K562 (cell line): ENCODE data around the gene MYO15A. TPM values are rescaled to one million over a fixed set of nuclear protein-coding genes. Genes with fewer than 3 reads are reported as not detected.
A peak's percentile ranks its signal among the peaks of the same experiment; 100 is the strongest.

Experiments used
- ATAC-seq: fragments of 200-7000 bp; cut with Tn5 transposase; 3 replicates; pipeline ENCODE4 v1.9.1; 2020; ENCODE audit warnings: moderate library complexity
- BruUV-seq: library from RNA; stranded (reverse); fragments of 400-500 nt; replicated peaks from 2 replicates; lab custom pipeline; 2021; lab: Mats Ljungman, UMichigan
- CTCF ChIA-PET: fragments of 300-600 bp; formaldehyde crosslinking; extraction: SDS; loops from one replicate; lab custom pipeline; 2021; ENCODE audit warnings: low intra/inter-chr PET ratio; lab: Yijun Ruan, JAX
- POLR2A ChIA-PET: fragments of 300-600, 350-650 bp; sonication (Branson Sonifier 250); formaldehyde crosslinking; extraction: SDS; loops from one replicate; lab custom pipeline; 2021; ENCODE audit warnings: antibody characterized with exemption, inconsistent platforms; lab: Yijun Ruan, JAX
- DNase-seq, 4 experiments: peaks; one replicate each; pipeline versions ENCODE4 v3.0.0 to v3.0.0-alpha.2; 2011 to 2018; ENCODE audit warnings: low spot score in 3 of 4, mixed read lengths in 3 of 4; ENCODE audit errors: extremely low read depth in 1 of 4
- FAIRE-seq: peaks from 2 replicates; lab custom pipeline; 2011; peaks lifted over from hg19 to GRCh38; lab: Jason Lieb, UNC
- H2AFZ ChIP-seq: 2 replicates; pipeline ENCODE4 v1.6.0; 2011; ENCODE audit warnings: low read depth, low read length, control low read depth, inconsistent platforms
- H3K27ac ChIP-seq: fragments of 200-600 bp; 3 replicates; pipeline ENCODE4 v1.8.0; 2011; ENCODE audit warnings: low read depth, mild to moderate bottlenecking, control low read depth, inconsistent platforms, low read length, moderate library complexity, mixed read lengths; ENCODE audit errors: extremely low read depth
- H3K27me3 ChIP-seq, 2 experiments: fragments of 300-600 bp in 1 of 2; 2 replicates in 1 of 2; 3 replicates in 1 of 2; pipeline versions ENCODE4 v1.6.0 to v1.8.0; 2011; ENCODE audit warnings: inconsistent platforms in 2 of 2, low read length in 2 of 2, mild to moderate bottlenecking in 1 of 2, mixed read lengths in 1 of 2, moderate library complexity in 1 of 2; ENCODE audit not compliant: control insufficient read depth in 2 of 2, insufficient read depth in 2 of 2
- H3K36me3 ChIP-seq: fragments of 300-600 bp; 3 replicates; pipeline ENCODE4 v1.8.0; 2011; ENCODE audit warnings: mild to moderate bottlenecking, low read length, inconsistent platforms; ENCODE audit not compliant: control insufficient read depth, insufficient read depth
- H3K4me1 ChIP-seq, 2 experiments: fragments of 200-600 bp in 1 of 2; replicated peaks in 1 of 2; 2 replicates in 1 of 2; 3 replicates in 1 of 2; pipeline versions ENCODE4 v1.5.1 to v1.8.0; 2011; ENCODE audit warnings: inconsistent platforms in 2 of 2, low read length in 2 of 2, mild to moderate bottlenecking in 1 of 2, mixed read lengths in 1 of 2, moderate library complexity in 1 of 2; ENCODE audit not compliant: control insufficient read depth in 2 of 2, insufficient read depth in 2 of 2
- H3K4me2 ChIP-seq: 2 replicates; pipeline ENCODE4 v1.6.1; 2011; ENCODE audit warnings: low read length, control low read depth, inconsistent platforms, mixed read lengths; ENCODE audit not compliant: insufficient read depth
- H3K4me3 ChIP-seq: fragments of 200-600 bp; sonication (generic), shearing (Covaris generic); 2 replicates; pipeline ENCODE4 v1.5.1; 2016; ENCODE audit warnings: control low read depth, inconsistent platforms
- H3K79me2 ChIP-seq: fragments of 200-600 bp; 3 replicates; pipeline ENCODE4 v1.8.0; 2011; ENCODE audit warnings: low read length, inconsistent platforms; ENCODE audit not compliant: control insufficient read depth, insufficient read depth
- H3K9ac ChIP-seq, 2 experiments: 2 replicates each; pipeline versions ENCODE4 v1.6.0 to v1.6.1; 2011; ENCODE audit warnings: low read depth in 2 of 2, low read length in 2 of 2, control low read depth in 1 of 2, inconsistent platforms in 1 of 2, mild to moderate bottlenecking in 1 of 2, mixed read lengths in 1 of 2; ENCODE audit not compliant: insufficient read depth in 1 of 2
- H3K9me1 ChIP-seq: one replicate; pipeline ENCODE4 v1.6.0; 2011; ENCODE audit warnings: inconsistent platforms, mild to moderate bottlenecking, low read length, moderate library complexity; ENCODE audit not compliant: control insufficient read depth, insufficient read depth
- H3K9me3 ChIP-seq: replicated peaks from 2 replicates; pipeline ENCODE4 v1.5.1; 2011; ENCODE audit warnings: low read depth, low read length, inconsistent platforms; ENCODE audit not compliant: control insufficient read depth, insufficient read depth
- H4K20me1 ChIP-seq: replicated peaks from 2 replicates; pipeline ENCODE4 v1.6.1; 2011; ENCODE audit warnings: low read length, inconsistent platforms, mixed read lengths; ENCODE audit not compliant: control insufficient read depth, insufficient read depth
- CREB5 ChIP-seq: fragments of 250-450 bp; sonication (Bioruptor Pico); IDR thresholded peaks from 2 replicates; pipeline ENCODE4 v1.5.0; 2020; ENCODE audit warnings: mild to moderate bottlenecking
- DLX4 ChIP-seq: fragments of 250-450 bp; sonication (Bioruptor Pico); IDR thresholded peaks from 2 replicates; pipeline ENCODE4 v1.6.1; 2021; ENCODE audit warnings: mild to moderate bottlenecking
- EP400 ChIP-seq: fragments of 450-650 bp; IDR thresholded peaks from 2 replicates; pipeline ENCODE4 v1.6.1; 2017; ENCODE audit warnings: antibody characterized with exemption, mild to moderate bottlenecking, moderate library complexity
- ESRRA ChIP-seq: fragments of 450-650 bp; IDR thresholded peaks from 2 replicates; pipeline ENCODE4 v1.6.1; 2014; ENCODE audit warnings: low read depth, mild to moderate bottlenecking, moderate library complexity, borderline replicate concordance
- ETV5 ChIP-seq: sonication (generic); formaldehyde crosslinking; IDR thresholded peaks from 2 replicates; pipeline ENCODE4 v1.4.0; 2020; ENCODE audit warnings: low read depth, mild to moderate bottlenecking, missing genetic modification reagents
- FOXK1 ChIP-seq: sonication (generic); formaldehyde crosslinking; IDR thresholded peaks from 2 replicates; pipeline ENCODE4 v1.8.0; 2022; ENCODE audit warnings: missing genetic modification reagents, mild to moderate bottlenecking, borderline replicate concordance
- NBN ChIP-seq: fragments of 450-650 bp; IDR thresholded peaks from 2 replicates; pipeline ENCODE4 v1.6.1; 2016; ENCODE audit warnings: low read depth, mild to moderate bottlenecking
- NR1H2 ChIP-seq: sonication (generic); formaldehyde crosslinking; IDR thresholded peaks from 2 replicates; pipeline ENCODE4 v1.4.0; 2020; ENCODE audit warnings: mild to moderate bottlenecking, missing genetic modification reagents
- PRDM10 ChIP-seq: fragments of 450-650 bp; IDR thresholded peaks from 2 replicates; pipeline ENCODE4 v1.6.1; 2018; ENCODE audit not compliant: partially characterized antibody
- SNIP1 ChIP-seq: fragments of 450-650 bp; IDR thresholded peaks from 2 replicates; pipeline ENCODE4 v1.7.1; 2017; ENCODE audit warnings: low read depth, mild to moderate bottlenecking
- ZNF512 ChIP-seq: IDR thresholded peaks from 2 replicates; pipeline ENCODE4 v1.6.1; 2016; ENCODE audit warnings: missing genetic modification characterization, missing compliant biosample characterization
- WGBS: fragments of 100-300 bp; shearing (Covaris generic); methylation state at CpG from one replicate; pipeline ENCODE4 v1.1.6; 2016; ENCODE audit warnings: low coverage, mixed read lengths; ENCODE audit not compliant: insufficient coverage; ENCODE audit errors: missing lambda C conversion rate; 5-methylcytosine and 5-hydroxymethylcytosine counted together
- in situ Hi-C: fragments of 300-500 bp; cut with MboI; formaldehyde crosslinking; loops from 4 replicates; pipeline ENCODE4 v1.15.0; 2018; ENCODE audit warnings: inconsistent platforms, mixed read lengths
- intact Hi-C: fragments of 100-400 bp; cut with micrococcal nuclease; formaldehyde crosslinking; loops from 2 replicates; pipeline ENCODE4 v1.14.2; 2022
- polyA plus RNA-seq, 8 experiments: library from polyadenylated mRNA; depleted of rRNA in 4 of 8; stranded (reverse) in 5 of 8; unstranded in 3 of 8; fragments of >200 nt; fragmentation: Nextera tagmentation in 2 of 8; fragmentation: Illumina TruSeq in 1 of 8; extraction: Ambion mirVana in 2 of 8; extraction: Trizol in 1 of 8; gene quantifications; 2 replicates each; pipeline versions ENCODE4 v1.2.1 to v1.2.3, GENCODE V29; 2011 to 2014; ENCODE audit warnings: inconsistent platforms in 1 of 8, missing spikeins in 1 of 8
- total RNA-seq, 7 experiments: library from RNA; depleted of rRNA in 6 of 7; stranded (reverse); fragments of >200 nt in 6 of 7; fragmentation: Illumina TruSeq in 2 of 7; extraction: Trizol in 2 of 7; gene quantifications; 2 replicates each; pipeline versions ENCODE4 v1.2.1 to v1.2.3, GENCODE V29; 2011 to 2021; ENCODE audit warnings: low replicate concordance in 1 of 7

MYO15A gene
- total and polyA plus RNA-seq, 9 of the 15 experiments (the other 6 are each of a cell fraction or from before 2014, with no cell fraction given), result 0.05 to 0.88 (median 0.14) TPM; not detected in 1

- TF ChIP-seq PRDM10 (no peak), ETV5 (CRISPR knock-in tag) (no peak), EP400 (no peak), FOXK1 (CRISPR knock-in tag) (no peak)
- TF ChIP-seq, all 486 proteins: peak for 0
Measured at GRCh38 chr17:18115517-18115916, 7.0 kb downstream of the MYO15A start (continued).

GRCh38 chr17:18116078-18116477 lies 7.5 kb downstream of the MYO15A start:
- WGBS, result 20% methylated on average over 1 of the region's 5 CpGs
- no TSS peak for BruUV-seq
- no peak overlapping the region for H3K4me3 ChIP-seq
- TF ChIP-seq SNIP1, result no peak
- TF ChIP-seq DLX4, result no peak
- TF ChIP-seq CREB5 (CRISPR knock-in tag), result no peak
- no peak for TF ChIP-seq NR1H2 (CRISPR knock-in tag)
- no peak for TF ChIP-seq ESRRA
- TF ChIP-seq NBN, result no peak
- no peak for TF ChIP-seq ZNF512 (tag)

More at GRCh38 chr17:18116078-18116477, 7.5 kb downstream of the MYO15A start:
- Histone ChIP-seq H3K79me2 (no peaks in the 10 kb centered on the region), H3K9me1 (no peaks in the 10 kb centered on the region), H3K9ac (0 out of 4 replicates have a peak overlapping the region, but pooled peaks of 1 of the 2 experiments have one; percentile 35), H4K20me1 (no peaks in the 10 kb centered on the region), H3K27ac (no peak overlapping the region), H3K9me3 (no peaks in the 10 kb centered on the region), H3K4me2 (no peak overlapping the region), H2AFZ (no peak overlapping the region), H3K36me3 (no peaks in the 10 kb centered on the region), H3K27me3 (no peaks in the 10 kb centered on the region), H3K4me1 (peaks cover 0 to 3% of the 10 kb centered on the region in 2 experiments; a peak in 1 of 5 replicates)
- in situ Hi-C loops, result no loop called here
- CTCF ChIA-PET, result no interaction called here
- FAIRE-seq (no peak), DNase-seq (no peak), ATAC-seq (no peak)
- POLR2A ChIA-PET, result interaction anchor here (2.0 kb wide), 1 partner anchor 11 kb away, joined by 7 read pairs; no protein-coding TSS in a partner anchor
- intact Hi-C loops, result no loop called here
